ENCODE measurements around the gene MRI1.
A peak's percentile ranks its signal among the peaks of the same experiment; 100 is the strongest.
"Not testable (repeated sequence)": the region's sequence is repeated elsewhere in the genome, so short reads cannot be mapped to it uniquely, and the experiment has no call there.

The MRI1 gene

GRCh38 chr19:13764101-13764807 lies at the start of gene MRI1:
MRI1 (plus strand) TSS chr19:13764522; CDS start chr19:13764589, 67 bp downstream.
- peak; percentile 48 to 70 for DNase-seq

- DNase-seq, result no peak
Observed at GRCh38 chr19:13717194-13717643, 47.1 kb upstream of the MRI1 start.

- DNase-seq, result no peak
Observed at GRCh38 chr19:13718733-13719132, 45.6 kb upstream of the MRI1 start.

GRCh38 chr19:13722146-13722545 lies 42.2 kb upstream of the MRI1 start:
- no peak for DNase-seq

- DNase-seq, result no peak
Observed at GRCh38 chr19:13723206-13723605, 41.1 kb upstream of the MRI1 start.

GRCh38 chr19:13726323-13726722 lies 38.0 kb upstream of the MRI1 start:
- DNase-seq, result no peak

GRCh38 chr19:13727798-13728197 lies 36.5 kb upstream of the MRI1 start:
- DNase-seq, result no peak

- no peak for DNase-seq
Observed at GRCh38 chr19:13729859-13730258, 34.5 kb upstream of the MRI1 start.

- peak; percentile 90 to 93 for DNase-seq
Observed at GRCh38 chr19:13731147-13731964, 33.0 kb upstream of the MRI1 start.

GRCh38 chr19:13732337-13732736 lies 32.0 kb upstream of the MRI1 start:
- DNase-seq, result no peak

GRCh38 chr19:13734751-13735150 lies 29.6 kb upstream of the MRI1 start:
- DNase-seq, result no peak

GRCh38 chr19:13738073-13738472 lies 26.2 kb upstream of the MRI1 start:
- DNase-seq, result no peak

- DNase-seq, result no peak
Observed at GRCh38 chr19:13741893-13742292, 22.4 kb upstream of the MRI1 start.

- DNase-seq, result no peak
Observed at GRCh38 chr19:13742756-13743155, 21.6 kb upstream of the MRI1 start.

GRCh38 chr19:13744174-13744573 lies 20.1 kb upstream of the MRI1 start:
- no peak for DNase-seq

GRCh38 chr19:13747098-13747453 lies 17.2 kb upstream of the MRI1 start:
- no peak for DNase-seq

- DNase-seq, result no peak
Observed at GRCh38 chr19:13748169-13748828, 16.0 kb upstream of the MRI1 start.

- no peak for DNase-seq
Observed at GRCh38 chr19:13751436-13751835, 12.9 kb upstream of the MRI1 start.

GRCh38 chr19:13753622-13754021 lies 10.7 kb upstream of the MRI1 start:
- DNase-seq, result not testable (repeated sequence)

GRCh38 chr19:13756210-13756609 lies 8.1 kb upstream of the MRI1 start:
- no peak for DNase-seq

GRCh38 chr19:13757805-13758772 lies 6.2 kb upstream of the MRI1 start:
- no peak for DNase-seq

GRCh38 chr19:13758795-13759194 lies 5.5 kb upstream of the MRI1 start:
- DNase-seq, result no peak

GRCh38 chr19:13761423-13761822 lies 2.9 kb upstream of the MRI1 start:
- DNase-seq, result no peak

All from stimulated activated CD4-positive, alpha-beta T cell treated with anti-CD3 and anti-CD28 coated beads, Interleukin-2, amount 100 ng/mL, for 48 hours (primary cell).